MM.1S (cell line): ENCODE data around the gene LCP1.

Source experiments
- DNase-seq: peaks from one replicate; pipeline ENCODE4 v3.0.0-alpha.2; 2015
- H2AFZ ChIP-seq: fragments of 300-600 bp; sonication (generic); 2 replicates; pipeline ENCODE4 v1.6.0; 2016; ENCODE audit warnings: antibody characterized with exemption, low read length
- H3F3A ChIP-seq: fragments of 300-600 bp; sonication (generic); 2 replicates; pipeline ENCODE4 v1.6.1; 2016; ENCODE audit warnings: mild to moderate bottlenecking, antibody characterized with exemption, low read length, moderate library complexity, mixed read lengths; ENCODE audit not compliant: insufficient read depth
- H3K27ac ChIP-seq: fragments of 300-600 bp; sonication (generic); 2 replicates; pipeline ENCODE4 v1.5.1; 2016; ENCODE audit warnings: mild to moderate bottlenecking, low read length
- H3K27me3 ChIP-seq: fragments of 300-600 bp; sonication (generic); replicated peaks from 2 replicates; pipeline ENCODE4 v1.6.0; 2016; ENCODE audit warnings: low read length; ENCODE audit not compliant: insufficient read depth
- H3K36me3 ChIP-seq: fragments of 300-600 bp; sonication (generic); replicated peaks from 2 replicates; pipeline ENCODE4 v1.6.1; 2016; ENCODE audit warnings: mild to moderate bottlenecking, low read length, mixed read lengths; ENCODE audit not compliant: insufficient read depth
- H3K4me1 ChIP-seq: fragments of 300-600 bp; sonication (generic); 2 replicates; pipeline ENCODE4 v1.6.1; 2016; ENCODE audit warnings: low read length, mixed read lengths
- H3K4me2 ChIP-seq: fragments of 300-600 bp; sonication (generic); 2 replicates; pipeline ENCODE4 v1.6.0; 2016; ENCODE audit warnings: low read depth, low read length
- H3K4me3 ChIP-seq: fragments of 300-600 bp; sonication (generic); 2 replicates; pipeline ENCODE4 v1.5.1; 2016; ENCODE audit warnings: low read length, mixed read lengths
- H3K79me2 ChIP-seq: fragments of 300-600 bp; sonication (generic); 2 replicates; pipeline ENCODE4 v1.6.1; 2016; ENCODE audit warnings: mixed run types, low read length, mixed read lengths
- H3K9ac ChIP-seq: fragments of 300-600 bp; sonication (generic); 2 replicates; pipeline ENCODE4 v1.6.1; 2016; ENCODE audit warnings: low read length, mixed read lengths
- H3K9me2 ChIP-seq: fragments of 300-600 bp; sonication (generic); replicated peaks from 2 replicates; pipeline ENCODE4 v1.6.1; 2016; ENCODE audit warnings: mild to moderate bottlenecking, low read length, mixed read lengths; ENCODE audit not compliant: insufficient read depth
- H3K9me3 ChIP-seq: fragments of 300-600 bp; sonication (generic); replicated peaks from 2 replicates; pipeline ENCODE4 v1.6.1; 2016; ENCODE audit warnings: mild to moderate bottlenecking, low read length, mixed read lengths; ENCODE audit not compliant: insufficient read depth
- H4K20me1 ChIP-seq: fragments of 300-600 bp; sonication (generic); 2 replicates; pipeline ENCODE4 v1.6.1; 2016; ENCODE audit warnings: mild to moderate bottlenecking, low read length, moderate library complexity, mixed read lengths; ENCODE audit not compliant: insufficient read depth
- CTCF ChIP-seq: fragments of 300-600 bp; sonication (generic); IDR thresholded peaks from 2 replicates; pipeline ENCODE4 v1.5.1; 2016; ENCODE audit warnings: antibody characterized with exemption, low read length, mixed read lengths
- EZH2 ChIP-seq: fragments of 300-600 bp; sonication (generic); optimal IDR thresholded peaks from 2 replicates; pipeline ENCODE3; 2017; ENCODE audit warnings: low read depth, mild to moderate bottlenecking, antibody characterized with exemption, low read length, mixed read lengths
- EZH2phosphoT487 ChIP-seq: fragments of 300-600 bp; sonication (generic); IDR thresholded peaks from 2 replicates; pipeline ENCODE4 v1.6.1; 2018; ENCODE audit warnings: antibody characterized with exemption, low read length

The LCP1 gene

GRCh38 chr13:46116653-46117502 lies 65.1 kb downstream of the LCP1 start:
- Histone ChIP-seq H3K9ac (no peak overlapping the region), H3K4me1 (no peaks in the 10 kb centered on the region), H4K20me1 (no peaks in the 10 kb centered on the region), H3K9me3 (no peaks in the 10 kb centered on the region), H3K79me2 (no peaks in the 10 kb centered on the region), H3K4me3 (no peak overlapping the region), H2AFZ (no peak overlapping the region), H3K27ac (no peak overlapping the region), H3K4me2 (no peak overlapping the region), H3F3A (no peaks in the 10 kb centered on the region), H3K36me3 (no peaks in the 10 kb centered on the region), H3K9me2 (no peaks in the 10 kb centered on the region), H3K27me3 (no peaks in the 10 kb centered on the region)
- no peak for TF ChIP-seq CTCF
- no peak for TF ChIP-seq EZH2
- TF ChIP-seq EZH2phosphoT487: no peak
- DNase-seq: no peak

GRCh38 chr13:46114613-46115012 lies 67.4 kb downstream of the LCP1 start:
- Histone ChIP-seq H3K9ac (no peak overlapping the region), H2AFZ (no peak overlapping the region), H3K9me3 (no peaks in the 10 kb centered on the region), H3K27me3 (no peaks in the 10 kb centered on the region), H3K9me2 (no peaks in the 10 kb centered on the region), H3K79me2 (no peaks in the 10 kb centered on the region), H3F3A (no peaks in the 10 kb centered on the region), H4K20me1 (no peaks in the 10 kb centered on the region), H3K4me2 (no peak overlapping the region), H3K36me3 (no peaks in the 10 kb centered on the region), H3K4me1 (no peaks in the 10 kb centered on the region), H3K27ac (no peak overlapping the region), H3K4me3 (no peak overlapping the region)
- DNase-seq: no peak
- TF ChIP-seq CTCF (no peak), EZH2 (no peak), EZH2phosphoT487 (no peak)

- Histone ChIP-seq H3K79me2 (no peaks in the 10 kb centered on the region), H3K27ac (no peak overlapping the region), H2AFZ (no peak overlapping the region), H3K9me2 (no peaks in the 10 kb centered on the region), H3K36me3 (no peaks in the 10 kb centered on the region), H4K20me1 (no peaks in the 10 kb centered on the region), H3K4me3 (no peak overlapping the region), H3K27me3 (no peaks in the 10 kb centered on the region), H3K9me3 (no peaks in the 10 kb centered on the region), H3K4me2 (no peak overlapping the region), H3K9ac (no peak overlapping the region), H3F3A (no peaks in the 10 kb centered on the region), H3K4me1 (no peaks in the 10 kb centered on the region)
- TF ChIP-seq EZH2phosphoT487: no peak
- no peak for TF ChIP-seq CTCF
- no peak for TF ChIP-seq EZH2
- DNase-seq: no peak
Measured at GRCh38 chr13:46113596-46113995, 68.4 kb downstream of the LCP1 start.
